Measurements from ENCODE around the gene TRMO.

Gene TRMO

GRCh38 chr9:97857606-97858392, 64.5 kb downstream of the TRMO start:
- DNase-seq, result no peak

- no peak for DNase-seq
Observed at GRCh38 chr9:97856857-97857605, 65.3 kb downstream of the TRMO start.

- no peak for DNase-seq
Observed at GRCh38 chr9:97855899-97856298, 66.4 kb downstream of the TRMO start.

GRCh38 chr9:97855486-97855875, 66.8 kb downstream of the TRMO start:
- no peak for DNase-seq

- DNase-seq, result no peak
Observed at GRCh38 chr9:97854696-97855485, 67.4 kb downstream of the TRMO start.

Data from DMS79 (cell line).